NCI-H510A (cell line): ENCODE data around the gene PPP2R1B.
"Not testable (repeated sequence)": the region's sequence is repeated elsewhere in the genome, so short reads cannot be mapped to it uniquely, and the experiment has no call there.

Experiments used
- DNase-seq: peaks from one replicate; lab custom pipeline; 2025; lab: John Stamatoyannopoulos, UW

The PPP2R1B gene

GRCh38 chr11:111726301-111726713 is 39.9 kb downstream of the PPP2R1B start:
- DNase-seq = no peak

GRCh38 chr11:111725621-111726020 is 40.6 kb downstream of the PPP2R1B start:
- DNase-seq = no peak

- no peak for DNase-seq
These were observed 41.5 kb downstream of the PPP2R1B start for GRCh38 chr11:111724615-111725129.

- no peak for DNase-seq
These were observed 42.6 kb downstream of the PPP2R1B start for GRCh38 chr11:111723595-111723994.

- no peak for DNase-seq
These were observed 43.7 kb downstream of the PPP2R1B start for GRCh38 chr11:111722501-111722900.

- DNase-seq = no peak
These were observed 45.2 kb downstream of the PPP2R1B start for GRCh38 chr11:111720801-111721494.

GRCh38 chr11:111719379-111719778 is 46.8 kb downstream of the PPP2R1B start:
- no peak for DNase-seq

- no peak for DNase-seq
These were observed 47.3 kb downstream of the PPP2R1B start for GRCh38 chr11:111718859-111719258.

- no peak for DNase-seq
These were observed 47.8 kb downstream of the PPP2R1B start for GRCh38 chr11:111718436-111718835.

GRCh38 chr11:111717660-111718059 is 48.5 kb downstream of the PPP2R1B start:
- DNase-seq = not testable (repeated sequence)

- DNase-seq = no peak
These were observed 50.9 kb downstream of the PPP2R1B start for GRCh38 chr11:111715142-111715816.

- no peak for DNase-seq
These were observed 51.7 kb downstream of the PPP2R1B start for GRCh38 chr11:111714522-111714921.

- no peak for DNase-seq
These were observed 58.5 kb downstream of the PPP2R1B start for GRCh38 chr11:111707691-111708067.

- no peak for DNase-seq
These were observed 59.0 kb downstream of the PPP2R1B start for GRCh38 chr11:111707039-111707690.

- DNase-seq = no peak
These were observed 62.6 kb downstream of the PPP2R1B start for GRCh38 chr11:111703576-111703975.

GRCh38 chr11:111702623-111703022 is 63.6 kb downstream of the PPP2R1B start:
- no peak for DNase-seq

- DNase-seq = no peak
These were observed 66.0 kb downstream of the PPP2R1B start for GRCh38 chr11:111700162-111700561.

- DNase-seq = no peak
These were observed 66.5 kb downstream of the PPP2R1B start for GRCh38 chr11:111699579-111700156.

GRCh38 chr11:111698852-111699559 is 67.2 kb downstream of the PPP2R1B start:
- DNase-seq = no peak

- DNase-seq = no peak
These were observed 68.2 kb downstream of the PPP2R1B start for GRCh38 chr11:111697933-111698371.

GRCh38 chr11:111696556-111696955 is 69.6 kb downstream of the PPP2R1B start:
- DNase-seq = no peak

- no peak for DNase-seq
These were observed 71.3 kb downstream of the PPP2R1B start for GRCh38 chr11:111694851-111695250.
